ENCODE results near the gene CLDN4. TPM values are rescaled to one million over a fixed set of nuclear protein-coding genes. Genes with fewer than 3 reads are reported as not detected.
"Not testable (repeated sequence)": the region's sequence is repeated elsewhere in the genome, so short reads cannot be mapped to it uniquely, and the experiment has no call there.

Gene CLDN4
- 0.66 TPM for polyA plus RNA-seq (2013, experiment 1 of 2; ENCODE audit: insufficient read length)
- polyA plus RNA-seq (2013, experiment 2 of 2; ENCODE audit: insufficient read length): 1.1 TPM

- no peak for DNase-seq
Observed at GRCh38 chr7:73830681-73831583, at the start of gene CLDN4. CLDN4 (plus strand) TSS chr7:73830996; CDS start chr7:73831202, 206 bp downstream.

GRCh38 chr7:73786588-73786987 is 44.2 kb upstream of the CLDN4 start:
- no peak for DNase-seq

- not testable (repeated sequence) for DNase-seq
Observed at GRCh38 chr7:73787786-73788048, 43.1 kb upstream of the CLDN4 start.

GRCh38 chr7:73789051-73789450 is 41.7 kb upstream of the CLDN4 start:
- no peak for DNase-seq

GRCh38 chr7:73791170-73791690 is 39.6 kb upstream of the CLDN4 start:
- not testable (repeated sequence) for DNase-seq

- DNase-seq: not testable (repeated sequence)
Observed at GRCh38 chr7:73795188-73795587, 35.6 kb upstream of the CLDN4 start.

GRCh38 chr7:73796656-73797055 is 34.1 kb upstream of the CLDN4 start:
- DNase-seq: not testable (repeated sequence)

GRCh38 chr7:73797176-73797575 is 33.6 kb upstream of the CLDN4 start:
- DNase-seq: not testable (repeated sequence)

- DNase-seq: no peak
Observed at GRCh38 chr7:73799282-73800141, 31.3 kb upstream of the CLDN4 start.

- no peak for DNase-seq
Observed at GRCh38 chr7:73801577-73801976, 29.2 kb upstream of the CLDN4 start.

GRCh38 chr7:73802459-73802858 is 28.3 kb upstream of the CLDN4 start:
- no peak for DNase-seq

GRCh38 chr7:73809467-73809951 is 21.3 kb upstream of the CLDN4 start:
- no peak for DNase-seq

- no peak for DNase-seq
Observed at GRCh38 chr7:73810998-73811360, 19.8 kb upstream of the CLDN4 start.

- peak; percentile 63 for DNase-seq
Observed at GRCh38 chr7:73811760-73812168, 19.0 kb upstream of the CLDN4 start.

GRCh38 chr7:73812996-73813395 is 17.8 kb upstream of the CLDN4 start:
- DNase-seq: peak; percentile 60

- no peak for DNase-seq
Observed at GRCh38 chr7:73815436-73815835, 15.4 kb upstream of the CLDN4 start.

- DNase-seq: no peak
Observed at GRCh38 chr7:73817121-73817520, 13.7 kb upstream of the CLDN4 start.

- no peak for DNase-seq
Observed at GRCh38 chr7:73820013-73820412, 10.8 kb upstream of the CLDN4 start.

- not testable (repeated sequence) for DNase-seq
Observed at GRCh38 chr7:73821597-73822285, 9.1 kb upstream of the CLDN4 start.

GRCh38 chr7:73822319-73823173 is 8.2 kb upstream of the CLDN4 start:
- DNase-seq: peak; percentile 94

GRCh38 chr7:73823257-73823656 is 7.5 kb upstream of the CLDN4 start:
- no peak for DNase-seq
